Stomach (tissue), 4 donors: ENCODE measurements around the gene OR6C3.

Experiments used
- POLR2A ChIP-seq, 4 donors: fragments of 450-650 bp; IDR thresholded peaks; one replicate each; pipeline ENCODE4 v1.6.1; 2016; ENCODE audit warnings: antibody characterized with exemption in 4 of 4, control low read depth in 2 of 4, mild to moderate bottlenecking in 1 of 4, moderate library complexity in 1 of 4
- POLR2AphosphoS5 ChIP-seq, 3 donors: sonication (generic); formaldehyde crosslinking; IDR thresholded peaks; one replicate each; pipeline ENCODE4 v1.6.1; 2016; ENCODE audit warnings: antibody characterized with exemption in 3 of 3
- TF ChIP-seq, protein P1 (sequence below), 7 experiments: fragments of 450-650 bp in 4 of 7; fragments of 200-600 bp in 3 of 7; sonication (generic) in 3 of 7; IDR thresholded peaks; one replicate each; pipeline ENCODE4 v1.5.1; 2016 to 2019; ENCODE audit warnings: antibody characterized with exemption in 7 of 7, control low read depth in 2 of 7, mild to moderate bottlenecking in 1 of 7

DNA sequence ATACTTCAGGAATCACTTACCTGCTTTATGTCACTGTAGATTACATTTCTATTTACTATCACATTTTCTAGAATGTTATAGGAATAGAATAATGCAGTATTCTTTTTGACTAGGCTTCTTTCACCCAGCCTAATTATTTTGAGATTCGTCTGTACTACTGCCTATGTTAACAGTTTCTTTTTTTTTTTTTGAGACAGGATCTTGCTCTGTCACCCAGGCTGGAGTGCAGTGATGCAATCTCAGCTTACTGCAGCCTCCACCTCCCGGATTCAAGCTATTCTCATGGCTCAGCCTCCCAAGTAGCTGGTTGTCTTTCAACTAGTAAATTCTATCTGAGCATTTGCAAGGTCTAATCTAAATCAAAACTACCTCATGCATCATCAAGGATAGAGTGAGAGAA lies 40.5 kb upstream of the OR6C3 start:
- TF ChIP-seq, protein P1, sequence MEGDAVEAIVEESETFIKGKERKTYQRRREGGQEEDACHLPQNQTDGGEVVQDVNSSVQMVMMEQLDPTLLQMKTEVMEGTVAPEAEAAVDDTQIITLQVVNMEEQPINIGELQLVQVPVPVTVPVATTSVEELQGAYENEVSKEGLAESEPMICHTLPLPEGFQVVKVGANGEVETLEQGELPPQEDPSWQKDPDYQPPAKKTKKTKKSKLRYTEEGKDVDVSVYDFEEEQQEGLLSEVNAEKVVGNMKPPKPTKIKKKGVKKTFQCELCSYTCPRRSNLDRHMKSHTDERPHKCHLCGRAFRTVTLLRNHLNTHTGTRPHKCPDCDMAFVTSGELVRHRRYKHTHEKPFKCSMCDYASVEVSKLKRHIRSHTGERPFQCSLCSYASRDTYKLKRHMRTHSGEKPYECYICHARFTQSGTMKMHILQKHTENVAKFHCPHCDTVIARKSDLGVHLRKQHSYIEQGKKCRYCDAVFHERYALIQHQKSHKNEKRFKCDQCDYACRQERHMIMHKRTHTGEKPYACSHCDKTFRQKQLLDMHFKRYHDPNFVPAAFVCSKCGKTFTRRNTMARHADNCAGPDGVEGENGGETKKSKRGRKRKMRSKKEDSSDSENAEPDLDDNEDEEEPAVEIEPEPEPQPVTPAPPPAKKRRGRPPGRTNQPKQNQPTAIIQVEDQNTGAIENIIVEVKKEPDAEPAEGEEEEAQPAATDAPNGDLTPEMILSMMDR (IDR thresholded peaks at IDR 0.05), result no peak
- no peak for TF ChIP-seq POLR2A (IDR thresholded peaks at IDR 0.05)
- no peak for TF ChIP-seq POLR2AphosphoS5 (IDR thresholded peaks at IDR 0.05)
